Stimulated activated CD8-positive, alpha-beta memory T cell treated with anti-CD3 and anti-CD28 coated beads, Interleukin-2, amount 100 ng/mL, for 48 hours (primary cell): ENCODE results near the gene TBCK.
"Not testable (repeated sequence)": the region's sequence is repeated elsewhere in the genome, so short reads cannot be mapped to it uniquely, and the experiment has no call there.

Source experiments
- DNase-seq, 2 donors: peaks; one replicate each; pipeline ENCODE4 v3.0.0-alpha.2; 2020; ENCODE audit warnings: low read depth in 2 of 2

TBCK gene

GRCh38 chr4:106114270-106114669 lies 201.7 kb downstream of the TBCK start:
- DNase-seq, result no peak

- not testable (repeated sequence) for DNase-seq
Observed at GRCh38 chr4:106111778-106112469, 204.1 kb downstream of the TBCK start.

- no peak for DNase-seq
Observed at GRCh38 chr4:106109929-106110328, 206.1 kb downstream of the TBCK start.

- no peak for DNase-seq
Observed at GRCh38 chr4:106105697-106106096, 210.3 kb downstream of the TBCK start.

GRCh38 chr4:106104276-106104675 lies 211.7 kb downstream of the TBCK start:
- no peak for DNase-seq

- DNase-seq, result no peak
Observed at GRCh38 chr4:106096454-106096853, 219.6 kb downstream of the TBCK start.

- no peak for DNase-seq
Observed at GRCh38 chr4:106095408-106095807, 220.6 kb downstream of the TBCK start.

- no peak for DNase-seq
Observed at GRCh38 chr4:106092361-106093040, 223.5 kb downstream of the TBCK start.

GRCh38 chr4:106090826-106091225 lies 225.2 kb downstream of the TBCK start:
- no peak for DNase-seq

GRCh38 chr4:106083065-106083464 lies 232.9 kb downstream of the TBCK start:
- DNase-seq, result no peak

- DNase-seq, result no peak
Observed at GRCh38 chr4:106080376-106080775, 235.6 kb downstream of the TBCK start.

GRCh38 chr4:106079616-106080015 lies 236.4 kb downstream of the TBCK start:
- no peak for DNase-seq

GRCh38 chr4:106065018-106065417 lies 251.0 kb downstream of the TBCK start:
- no peak for DNase-seq

GRCh38 chr4:106063009-106063408 lies 253.0 kb downstream of the TBCK start:
- DNase-seq, result no peak

- DNase-seq, result no peak
Observed at GRCh38 chr4:106062452-106062875, 253.5 kb downstream of the TBCK start.

GRCh38 chr4:106058921-106059320 lies 257.1 kb downstream of the TBCK start:
- no peak for DNase-seq

- DNase-seq, result no peak
Observed at GRCh38 chr4:106056914-106057313, 259.1 kb downstream of the TBCK start.

- DNase-seq, result no peak
Observed at GRCh38 chr4:106051514-106051913, 264.5 kb downstream of the TBCK start.

GRCh38 chr4:106049490-106049889 lies 266.5 kb downstream of the TBCK start:
- DNase-seq, result no peak

GRCh38 chr4:106048250-106048971 lies 267.6 kb downstream of the TBCK start:
- no peak for DNase-seq

GRCh38 chr4:106046083-106046482 lies 269.9 kb downstream of the TBCK start:
- DNase-seq, result no peak

- DNase-seq, result no peak
Observed at GRCh38 chr4:106041294-106042002, 274.6 kb downstream of the TBCK start.
